Endothelial cell of umbilical vein (primary cell): ENCODE data around the gene GSTM4.

Experiments
- EZH2 ChIP-seq: IDR thresholded peaks from 2 replicates; pipeline ENCODE4 v1.6.1; 2012; ENCODE audit warnings: borderline replicate concordance, low read depth, mild to moderate bottlenecking, moderate library complexity, low read length, inconsistent platforms; ENCODE audit not compliant: severe bottlenecking
- MYC ChIP-seq: IDR thresholded peaks from one replicate; pipeline ENCODE4 v1.6.1; 2011; ENCODE audit warnings: mild to moderate bottlenecking, low read depth, low read length

DNA sequence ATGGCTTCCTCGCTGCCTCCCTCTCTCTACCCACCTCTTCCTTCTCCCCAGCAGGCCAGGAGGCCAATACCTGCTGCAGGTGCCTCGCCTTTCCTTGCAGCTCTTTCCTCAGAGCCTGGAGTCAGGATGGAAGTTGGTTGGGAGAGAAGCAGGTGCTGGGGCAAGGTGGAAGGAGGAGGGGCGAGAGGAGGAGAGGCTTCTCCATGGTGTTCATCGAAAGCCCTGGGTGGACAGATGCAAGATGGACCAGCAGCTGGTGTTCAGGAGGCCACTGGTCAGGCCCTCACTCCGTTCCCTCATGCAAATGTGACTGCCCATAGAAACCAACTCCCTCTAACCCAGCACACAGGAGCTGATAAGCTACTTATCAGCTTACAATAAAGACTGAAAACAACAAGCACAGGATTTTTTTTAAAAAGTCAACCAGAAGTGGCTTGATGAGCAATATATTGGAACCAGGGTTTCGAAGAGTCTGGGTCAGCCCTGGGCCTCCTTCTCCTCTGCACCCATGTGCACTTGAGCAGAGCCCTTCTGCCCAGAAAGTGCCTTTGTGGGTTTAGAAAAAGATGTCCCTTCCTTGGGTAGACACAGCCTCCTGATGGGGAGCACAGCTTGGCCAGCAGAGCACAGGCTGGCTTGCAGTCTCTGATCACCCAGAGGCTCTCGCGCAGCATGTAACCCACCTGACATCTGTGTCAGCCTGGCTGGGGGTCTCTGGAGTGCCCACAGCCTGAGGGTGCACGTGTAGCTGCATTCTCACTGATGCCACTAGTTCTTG lies 16.6 kb upstream of the GSTM4 start:
- TF ChIP-seq EZH2 (no peak), MYC (no peak)
